HG02870 (cell line): Measurements from ENCODE around the gene AUTS2.
A peak's percentile ranks its signal among the peaks of the same experiment; 100 is the strongest.
"Not testable (repeated sequence)": the region's sequence is repeated elsewhere in the genome, so short reads cannot be mapped to it uniquely, and the experiment has no call there.

ENCODE experiments used
- ATAC-seq: cut with Tn5 transposase; IDR thresholded peaks from one replicate; pipeline ENCODE4 v1.9.1; 2021; ENCODE audit warnings: mild to moderate bottlenecking, moderate library complexity; ENCODE audit not compliant: unreplicated experiment

The AUTS2 gene

DNA sequence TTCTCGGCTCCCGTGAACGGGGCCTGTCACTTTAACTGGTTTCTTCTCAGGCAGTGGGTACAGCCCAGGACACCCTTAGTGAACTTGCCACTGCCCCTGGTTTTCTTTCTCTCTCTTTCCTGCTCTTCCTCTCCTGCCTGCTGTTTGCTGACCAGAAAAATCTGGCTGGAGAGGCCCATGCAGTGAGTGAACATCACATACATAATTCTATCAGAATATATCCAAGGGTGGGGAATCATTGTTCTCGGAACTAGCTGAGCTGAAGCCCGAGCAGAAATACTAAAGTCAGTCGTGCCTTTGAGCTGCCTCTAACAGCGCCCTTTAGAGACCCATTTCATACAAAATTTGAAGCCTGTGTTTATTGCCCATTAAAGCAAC, 1032.2 kb downstream of the AUTS2 start:
- ATAC-seq, result no peak

DNA sequence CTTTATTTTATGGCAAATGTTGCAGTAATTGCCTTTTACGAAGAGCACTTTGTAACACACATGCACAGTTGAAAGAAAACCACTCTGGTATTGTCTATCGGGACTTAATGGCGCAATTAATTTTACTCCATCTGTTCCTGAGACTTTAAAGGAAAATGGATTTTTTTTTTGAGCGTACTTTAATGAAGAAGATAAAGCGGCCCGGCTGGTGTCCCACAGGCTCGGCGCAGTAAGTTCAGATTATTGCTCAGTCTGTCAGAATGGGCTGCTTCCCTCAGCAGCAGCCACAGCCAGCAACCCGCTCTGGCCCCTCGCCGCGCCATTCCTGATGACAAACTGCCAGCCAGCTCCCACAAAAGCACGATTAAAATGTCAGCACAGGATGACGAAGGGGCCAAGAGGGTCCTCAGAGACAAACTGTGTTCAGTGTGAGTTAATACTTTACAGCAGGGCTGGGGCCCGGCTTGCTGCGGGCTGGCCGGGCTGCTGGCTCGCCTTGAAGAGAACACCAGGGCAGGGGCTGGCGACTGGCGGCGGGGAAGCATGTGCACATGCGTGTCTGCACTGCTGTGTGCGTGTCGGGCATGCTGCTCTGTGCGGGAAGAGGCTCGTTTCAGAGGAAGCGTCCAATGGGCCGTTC, 1032.7 kb downstream of the AUTS2 start:
- no peak for ATAC-seq

DNA sequence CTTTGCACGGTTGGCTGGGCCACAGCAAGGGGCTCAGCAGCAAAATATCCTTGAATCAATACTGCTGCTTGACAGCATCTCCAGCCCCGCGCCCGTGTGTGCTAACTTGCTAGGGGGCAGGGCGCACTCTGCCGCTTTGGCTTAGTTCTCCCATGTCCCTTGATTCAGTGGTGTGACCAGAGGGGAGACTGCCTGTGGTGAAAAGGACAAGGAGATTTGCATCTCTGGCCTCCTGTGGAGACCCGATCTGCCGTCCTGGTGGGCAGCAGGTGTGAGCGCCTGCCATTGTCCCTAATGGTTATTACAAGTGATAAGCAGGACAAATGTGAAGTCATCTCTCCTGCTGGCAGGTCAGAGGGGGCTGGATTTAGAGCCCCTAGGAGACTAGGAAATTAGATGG, 1033.4 kb downstream of the AUTS2 start:
- no peak for ATAC-seq

DNA sequence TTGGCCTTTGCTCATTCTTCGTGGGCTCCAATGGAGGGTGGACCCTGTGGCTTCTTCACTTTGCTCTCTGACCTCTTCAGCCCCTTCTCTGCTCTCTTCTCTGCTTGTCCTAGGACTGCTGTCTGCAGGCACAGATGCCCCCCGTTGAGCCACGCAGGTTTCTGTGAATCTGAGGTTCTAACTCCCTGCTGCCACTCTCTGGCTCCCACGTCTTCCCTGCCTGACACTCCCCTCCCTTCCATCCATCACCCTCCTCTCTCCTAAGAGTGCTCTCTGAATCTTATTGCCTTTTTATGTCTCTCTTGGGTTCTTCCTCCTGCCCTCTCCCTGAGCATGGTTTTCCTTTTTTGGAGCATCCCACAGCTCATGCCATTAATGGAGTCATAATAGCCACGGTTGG, 1034.1 kb downstream of the AUTS2 start:
- no peak for ATAC-seq

DNA sequence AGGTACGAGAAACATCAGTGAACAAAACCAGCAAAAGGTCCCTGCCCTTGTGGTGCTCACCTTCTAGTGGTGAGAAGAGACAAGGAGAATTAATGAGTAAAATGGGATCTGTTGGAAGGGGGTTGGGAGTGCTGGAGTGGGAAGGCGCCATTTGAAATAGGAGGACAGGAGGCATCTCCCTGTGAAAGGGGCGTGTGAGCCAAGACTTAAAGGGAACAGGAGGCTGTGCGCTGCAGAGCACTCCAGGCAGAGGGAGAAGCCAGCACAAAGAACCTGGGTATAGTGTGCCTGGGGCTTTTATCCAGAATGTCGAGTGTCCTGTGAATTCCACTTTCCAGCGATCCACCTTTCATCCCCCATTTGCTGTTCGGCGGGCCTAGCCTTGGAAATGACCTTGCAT, 1035.8 kb downstream of the AUTS2 start:
- no peak for ATAC-seq

DNA sequence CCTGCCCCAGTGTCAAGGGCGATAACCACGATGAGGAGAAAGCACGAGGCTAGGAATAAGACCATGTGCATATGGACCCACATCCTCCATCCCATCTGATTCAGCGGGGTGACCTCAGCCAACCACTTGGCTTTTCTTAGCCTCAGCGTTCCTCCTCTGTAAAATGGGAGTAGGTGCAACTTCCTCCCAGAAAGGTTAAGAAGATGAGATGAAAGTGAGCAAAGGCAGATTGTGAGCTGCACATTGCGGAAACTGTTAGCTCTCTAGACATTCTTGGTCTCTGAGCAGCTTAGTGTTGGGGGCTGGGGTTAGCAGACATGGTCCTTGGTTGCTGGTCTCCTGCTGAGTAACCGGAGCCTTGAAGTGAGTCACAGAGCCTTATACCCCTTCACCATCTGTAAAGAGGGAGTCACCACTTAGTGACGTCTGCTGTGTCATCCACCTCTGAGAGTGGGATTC, 1036.4 kb downstream of the AUTS2 start:
- no peak for ATAC-seq

DNA sequence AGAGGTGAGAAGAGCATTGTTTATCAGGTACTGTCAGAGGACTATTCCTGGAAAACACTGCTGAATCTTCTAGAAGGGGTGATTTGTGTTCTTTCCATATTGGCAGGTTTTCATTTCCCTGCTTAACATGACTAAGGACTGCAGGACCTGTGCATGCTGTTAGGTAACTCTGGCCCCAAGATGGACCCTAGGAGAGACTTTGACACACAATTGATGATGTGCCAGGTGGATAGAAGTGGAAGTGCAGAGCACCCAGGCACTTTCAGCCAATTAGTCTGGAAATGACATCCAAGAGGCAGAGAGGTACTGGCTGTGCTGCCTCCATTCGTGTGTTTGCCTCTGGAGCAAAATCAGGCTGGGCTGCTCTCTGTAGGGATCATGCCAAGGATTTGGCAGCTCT, 1037.4 kb downstream of the AUTS2 start:
- no peak for ATAC-seq

DNA sequence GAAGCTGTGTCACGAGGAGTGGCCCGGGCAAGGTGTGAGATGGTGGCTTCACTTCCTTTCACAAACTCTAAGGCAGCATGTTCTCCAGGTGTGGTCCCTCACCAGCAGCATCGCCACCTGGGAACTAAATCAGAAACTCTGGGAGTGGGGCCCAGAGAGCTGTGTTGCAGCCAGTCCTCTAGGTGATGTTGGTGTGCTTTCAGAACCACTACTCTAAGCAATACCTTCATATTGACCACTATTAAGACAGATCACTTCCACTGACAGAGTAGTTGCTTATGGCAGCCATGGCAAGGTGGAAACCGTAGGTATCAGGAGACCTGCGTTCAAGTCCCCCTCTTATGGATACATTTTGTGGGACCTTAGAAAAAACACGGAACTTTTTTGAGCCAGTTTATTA, 1037.9 kb downstream of the AUTS2 start:
- ATAC-seq, result no peak

DNA sequence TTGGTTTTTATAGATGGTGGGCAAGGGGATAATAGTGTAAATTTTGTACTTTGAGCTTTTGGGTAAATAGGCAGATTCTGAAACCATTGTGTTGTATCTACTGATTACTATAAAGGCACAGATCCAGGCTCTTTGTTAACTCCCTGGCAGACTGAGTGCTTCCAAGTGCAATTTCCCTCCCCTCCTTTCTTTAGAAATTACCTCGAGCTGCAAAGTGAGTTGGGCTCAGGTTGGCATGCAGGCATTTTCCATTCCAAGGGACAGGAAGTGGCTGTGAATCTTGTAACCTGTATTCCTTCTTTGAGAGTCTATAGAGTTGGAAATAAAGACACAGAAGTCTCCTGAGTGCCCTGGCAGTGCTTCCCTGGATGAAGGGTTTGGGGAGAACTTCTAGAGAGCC, 1039.5 kb downstream of the AUTS2 start:
- ATAC-seq, result no peak

DNA sequence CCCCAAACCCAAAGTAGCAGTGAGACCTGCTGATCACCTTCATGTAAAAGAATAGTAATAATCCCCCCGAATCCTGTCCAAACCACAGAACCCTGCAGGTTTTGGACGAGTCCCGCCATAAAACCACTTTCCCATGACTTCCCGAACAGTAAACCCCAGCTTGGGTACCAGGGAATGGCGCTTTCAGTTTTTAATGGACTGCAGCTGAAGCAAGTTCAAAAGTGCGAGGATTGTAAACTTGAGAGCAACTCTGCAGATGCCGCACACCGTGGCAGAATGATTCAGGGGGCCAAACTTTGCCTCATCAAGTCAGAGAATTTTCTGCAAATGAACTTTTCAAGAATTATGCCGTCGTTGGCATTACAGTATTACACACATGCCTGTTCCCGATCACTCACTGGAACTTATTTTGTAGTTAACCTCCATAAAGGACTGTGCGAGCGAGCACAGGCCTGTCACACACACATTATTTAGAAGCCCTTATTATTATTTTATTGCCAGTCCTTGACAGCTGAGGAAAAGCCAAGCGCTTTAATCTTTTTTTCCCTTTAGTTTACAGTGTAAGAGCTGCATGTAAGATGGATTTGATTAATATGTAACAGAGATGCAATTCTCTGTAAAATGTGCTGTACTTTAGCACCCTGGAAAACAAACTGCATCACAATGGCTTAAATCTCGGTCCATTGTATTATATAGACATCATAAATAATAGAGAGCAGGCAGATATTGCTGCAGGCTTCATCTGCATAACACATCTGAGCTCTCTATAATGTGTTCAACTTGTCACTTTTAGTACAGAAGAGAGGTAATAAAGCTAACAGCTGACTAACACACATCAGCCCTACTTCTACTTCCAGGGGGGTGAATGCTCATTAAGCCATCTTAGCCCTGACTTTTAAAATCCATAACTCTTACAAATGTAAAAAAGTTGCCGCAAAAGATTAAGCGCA, 1040.2 kb downstream of the AUTS2 start:
- no peak for ATAC-seq

DNA sequence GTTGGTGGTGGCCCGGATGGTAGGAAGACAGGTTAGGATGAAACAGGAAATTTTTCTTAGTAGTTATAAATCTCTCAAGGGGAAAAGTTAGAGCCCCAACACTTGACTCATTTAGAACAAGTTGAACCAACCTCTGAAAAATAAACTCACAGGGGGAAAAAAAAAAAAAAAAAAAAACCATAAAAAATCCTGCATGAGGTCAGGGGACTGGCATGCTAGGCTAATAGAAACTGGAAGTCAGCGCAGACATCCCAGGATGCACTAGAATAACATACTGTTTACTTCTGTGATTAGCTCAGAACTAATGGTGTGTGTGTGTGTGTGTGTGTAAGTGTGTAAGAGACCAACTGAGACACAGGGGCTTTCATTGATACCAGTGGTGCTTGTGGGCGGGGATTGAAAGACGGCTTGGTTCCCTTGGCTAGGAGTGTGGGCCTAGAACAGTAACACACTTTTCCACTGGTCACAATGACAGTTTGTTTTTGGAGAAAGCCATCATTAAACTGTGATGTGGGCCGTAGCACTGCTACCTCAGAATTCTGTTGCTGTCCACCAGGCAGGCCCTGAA, 1042.1 kb downstream of the AUTS2 start:
- no peak for ATAC-seq

DNA sequence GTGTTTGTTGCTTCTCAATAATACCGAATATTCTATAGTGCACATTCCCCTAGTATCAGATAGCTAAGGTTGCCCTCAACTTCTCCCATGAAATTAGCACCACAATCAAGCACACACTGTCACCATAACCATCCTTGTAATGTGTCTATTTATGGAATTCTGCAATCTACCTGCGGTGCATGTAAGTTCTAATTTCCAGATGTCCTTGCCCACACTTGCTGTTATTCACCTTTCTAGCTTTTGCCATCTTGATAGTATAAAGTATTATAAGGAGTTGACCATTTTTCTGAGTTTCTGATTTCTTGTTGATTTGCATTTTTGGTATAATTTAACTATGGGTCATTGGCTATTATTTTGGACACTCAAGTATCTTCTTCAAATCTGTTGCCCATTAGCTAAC, 1043.6 kb downstream of the AUTS2 start:
- ATAC-seq, result no peak

DNA sequence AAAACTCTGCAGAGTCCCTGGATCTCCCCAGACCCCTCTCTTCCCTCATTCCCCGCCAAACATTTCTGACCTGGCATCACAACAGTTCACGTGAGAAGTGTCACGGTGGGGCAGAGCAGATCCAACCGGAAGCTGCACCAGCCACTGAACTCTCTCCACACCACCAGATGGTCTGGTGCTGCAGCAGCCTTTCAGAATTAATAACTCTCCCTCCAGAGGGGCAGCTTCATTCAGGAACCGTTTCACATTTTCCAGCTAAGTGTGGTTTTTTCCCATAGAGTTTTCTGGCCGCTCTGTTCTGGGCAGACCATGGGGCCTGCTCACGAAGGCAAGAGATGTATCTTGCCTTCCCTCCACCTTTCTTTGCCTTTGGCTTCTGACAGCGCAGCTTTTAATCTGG, 1047.0 kb downstream of the AUTS2 start:
- no peak for ATAC-seq

DNA sequence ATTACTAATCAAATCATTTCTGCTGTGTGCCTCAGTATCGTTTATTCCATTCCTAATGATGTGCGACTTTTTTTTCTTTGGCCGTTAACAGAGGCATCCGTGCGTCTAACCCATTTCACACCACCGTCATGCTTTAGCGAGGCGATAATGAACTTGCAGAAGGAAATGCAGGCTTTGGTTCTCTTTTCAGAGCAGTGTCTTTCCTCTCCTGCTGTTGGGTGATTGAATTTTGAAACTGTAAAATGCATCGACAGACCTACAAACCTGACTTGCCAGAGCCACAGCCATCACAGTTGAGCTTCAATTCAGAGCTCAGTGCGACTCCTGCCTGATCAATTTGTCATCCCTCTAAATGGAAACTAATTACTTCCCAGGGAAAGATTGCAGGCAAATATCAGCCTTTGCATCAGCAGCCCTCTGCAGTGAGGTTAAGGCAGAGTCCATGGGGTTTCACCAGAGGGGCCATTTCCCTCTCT, 1047.6 kb downstream of the AUTS2 start:
- ATAC-seq, result no peak

DNA sequence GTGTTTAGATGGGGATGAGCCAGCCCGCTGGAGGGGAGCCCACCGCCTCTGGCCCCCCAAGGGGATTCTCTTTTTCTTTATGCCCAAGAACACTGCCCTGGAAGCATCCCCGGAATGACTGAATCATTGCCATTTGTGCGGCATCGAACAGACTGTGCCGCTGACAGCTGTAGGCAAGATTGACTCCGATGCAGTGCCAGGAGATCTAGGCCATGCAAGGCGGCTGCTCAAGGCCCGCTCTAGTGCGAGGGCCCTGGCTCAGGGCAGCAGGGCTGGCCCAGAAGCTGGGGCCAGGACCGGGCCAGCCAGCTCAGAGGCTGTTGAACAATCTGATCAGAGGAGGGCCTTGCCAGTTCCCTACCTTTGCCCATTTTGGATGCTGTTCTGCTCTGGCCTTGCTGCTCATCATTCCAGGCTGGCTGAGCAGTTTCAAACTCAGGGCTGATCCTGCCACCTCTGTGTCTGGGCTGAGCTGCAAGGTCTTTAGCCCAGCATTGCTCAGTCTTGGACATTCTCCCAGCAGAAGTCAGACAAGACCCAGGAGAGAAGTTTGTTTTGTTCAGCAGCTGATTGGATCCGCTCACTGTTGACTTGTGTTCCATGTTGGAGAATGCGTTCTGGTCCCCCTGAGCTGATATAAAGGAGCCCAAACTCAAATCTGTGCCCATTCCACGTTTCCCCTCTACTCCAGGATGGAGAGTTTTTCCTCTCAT, 1048.4 kb downstream of the AUTS2 start:
- no peak for ATAC-seq

DNA sequence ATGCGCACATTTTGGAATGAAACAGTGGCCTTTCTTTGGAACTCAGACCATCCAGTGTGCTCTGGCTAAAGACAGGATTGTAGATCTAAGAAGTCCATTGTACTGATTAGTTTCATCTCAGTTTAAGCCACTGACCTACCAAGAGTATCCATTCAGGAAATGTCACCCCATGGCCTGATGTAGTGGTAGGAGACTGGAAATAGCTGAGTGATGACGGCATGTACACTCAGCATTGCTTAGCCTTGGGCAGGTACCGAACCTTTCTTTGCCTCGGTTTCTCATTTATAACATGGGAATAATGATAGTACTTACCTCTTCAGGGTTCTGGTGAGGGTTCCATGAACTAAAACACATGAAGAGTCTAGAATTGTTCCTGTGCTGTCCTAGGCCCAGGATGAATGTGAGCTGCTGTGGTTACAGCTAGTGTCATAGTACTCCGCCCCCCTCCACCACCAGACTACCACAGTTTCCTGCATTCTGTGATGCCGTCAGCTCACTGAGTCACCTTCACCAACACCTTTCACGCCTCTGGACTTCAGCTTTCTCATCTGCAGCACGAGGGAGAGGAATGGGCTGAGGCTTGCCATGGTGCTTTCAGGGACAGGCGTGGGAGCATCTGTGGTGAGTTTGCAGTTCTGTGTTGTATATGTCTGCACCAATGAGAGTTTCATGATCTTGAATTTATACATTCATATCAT, 1049.7 kb downstream of the AUTS2 start:
- peak; percentile 91 for ATAC-seq

DNA sequence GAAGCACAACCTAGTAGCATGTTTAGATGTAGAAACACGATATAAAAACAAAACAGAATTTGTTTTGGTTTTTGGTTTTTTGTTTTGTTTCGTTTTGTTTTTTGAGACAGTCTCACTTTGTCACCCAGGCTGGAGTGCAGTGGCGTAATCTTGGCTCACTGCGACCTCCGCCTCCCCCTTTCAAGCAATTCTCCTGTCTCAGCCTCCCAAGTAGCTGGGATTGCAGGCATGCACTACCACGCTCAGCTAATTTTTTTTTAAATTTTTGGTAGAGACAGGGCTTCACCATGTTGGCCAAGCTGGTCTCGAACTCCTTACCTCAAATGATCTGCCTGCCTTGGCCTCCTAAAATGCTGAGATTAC, 1050.2 kb downstream of the AUTS2 start:
- ATAC-seq, result not testable (repeated sequence)

DNA sequence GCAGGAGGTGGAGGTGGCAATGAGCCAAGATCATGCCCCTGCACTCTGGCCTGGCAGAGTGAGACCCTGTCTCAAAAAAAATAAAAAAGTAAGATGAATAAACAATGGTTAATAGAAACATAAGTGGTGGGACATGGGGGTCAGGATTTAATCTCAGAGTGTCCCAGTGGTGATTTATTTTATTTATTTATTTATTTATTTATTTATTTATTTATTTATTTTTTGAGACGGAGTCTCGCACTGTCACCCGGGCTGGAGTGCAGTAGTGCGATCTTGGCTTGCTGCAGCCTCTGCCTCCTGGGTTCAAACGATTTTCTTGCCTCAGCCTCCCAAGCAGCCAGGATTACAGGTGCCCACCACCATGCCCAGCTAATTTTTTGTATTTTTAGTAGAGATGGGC, 1051.0 kb downstream of the AUTS2 start:
- no peak for ATAC-seq

DNA sequence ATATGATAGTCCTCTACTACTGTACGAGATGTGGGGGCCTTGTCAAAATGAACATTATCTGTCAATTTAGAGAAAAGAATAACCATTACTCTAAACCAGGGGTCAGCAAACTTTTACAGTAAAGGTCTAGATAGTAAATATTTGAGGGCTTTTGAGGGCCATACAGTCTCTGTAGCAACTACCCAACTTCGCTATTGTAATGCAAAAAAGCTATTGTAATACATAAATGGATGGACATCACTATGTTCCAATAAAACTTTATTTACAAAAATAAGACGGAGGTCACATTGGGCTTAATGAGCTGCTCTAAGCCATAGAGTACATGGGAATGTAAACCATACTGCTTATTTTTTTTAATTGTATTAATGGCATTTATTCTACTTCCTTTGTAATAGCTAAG, 1055.9 kb downstream of the AUTS2 start:
- no peak for ATAC-seq

DNA sequence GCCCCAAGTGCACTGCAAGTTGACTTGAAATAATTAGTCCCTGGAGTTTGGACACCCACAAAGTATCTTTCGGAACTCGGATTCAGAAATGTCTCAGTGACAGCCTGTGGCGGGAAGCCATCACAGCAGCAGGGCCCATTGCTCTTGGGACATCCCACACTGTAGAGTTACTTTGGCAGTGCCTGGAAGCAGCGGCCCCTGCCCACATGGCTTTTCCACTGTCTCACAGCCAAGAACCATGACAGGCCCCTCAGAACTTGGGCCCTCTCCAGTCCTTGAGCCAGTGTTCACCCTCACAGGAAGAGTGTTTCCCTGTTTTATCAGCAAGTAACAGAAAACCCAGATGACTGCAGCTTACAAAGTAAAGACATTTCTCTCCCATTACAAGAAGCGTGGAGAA, 1056.7 kb downstream of the AUTS2 start:
- no peak for ATAC-seq

DNA sequence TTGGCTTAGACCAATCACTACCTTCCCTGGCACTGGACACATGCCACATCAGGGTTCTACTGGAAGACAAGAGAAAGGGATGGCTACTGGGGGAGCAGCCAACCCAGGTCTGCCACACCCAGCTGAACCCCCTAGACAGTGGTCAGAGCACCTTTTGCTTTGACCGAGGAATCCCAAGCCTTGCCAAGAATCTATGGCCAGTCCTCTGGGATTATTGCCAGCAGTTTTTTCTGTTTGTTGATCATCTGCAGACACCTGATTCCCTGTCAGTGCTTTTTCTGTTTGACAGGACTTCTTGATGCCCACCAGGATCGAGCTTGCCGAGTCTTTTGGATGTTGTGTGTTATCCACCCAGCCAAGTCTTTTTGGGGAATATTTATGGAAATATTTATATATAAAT, 1057.4 kb downstream of the AUTS2 start:
- ATAC-seq, result no peak
